ENCODE measurements around the gene UQCRC1.

GRCh38 chr3:48565591-48566400, 43.6 kb downstream of the UQCRC1 start:
- TF ChIP-seq CTCF (IDR thresholded peaks at IDR 0.05 in 4 of 5, conservative IDR thresholded peaks at IDR 0.05 in 1 of 5) (no peak), POLR2A (IDR thresholded peaks at IDR 0.05) (no peak)

Measured in gastrocnemius medialis (tissue), 4 donors.